Karpas-422 (cell line): ENCODE measurements around the gene CYYR1. TPM values are rescaled to one million over a fixed set of nuclear protein-coding genes. Genes with fewer than 3 reads are reported as not detected.

ENCODE experiments used
- DNase-seq: peaks from one replicate; pipeline ENCODE4 v3.0.0-alpha.2; 2015
- H2AFZ ChIP-seq: fragments of 200-600 bp; sonication (generic); 2 replicates; pipeline ENCODE4 v1.6.1; 2014; ENCODE audit warnings: antibody characterized with exemption, low read length, mixed read lengths
- H3K27ac ChIP-seq: fragments of 200-600 bp; sonication (generic); 2 replicates; pipeline ENCODE4 v1.5.1; 2014; ENCODE audit warnings: mild to moderate bottlenecking, low read length, moderate library complexity
- H3K27me3 ChIP-seq: fragments of 200-600 bp; sonication (generic); 2 replicates; pipeline ENCODE4 v1.6.1; 2014; ENCODE audit warnings: low read length, mixed read lengths
- H3K36me3 ChIP-seq: fragments of 200-600 bp; sonication (generic); 2 replicates; pipeline ENCODE4 v1.6.1; 2014; ENCODE audit warnings: low read length, mixed read lengths; ENCODE audit not compliant: insufficient read depth
- H3K4me1 ChIP-seq: fragments of 200-600 bp; sonication (generic); 2 replicates; pipeline ENCODE4 v1.6.1; 2014; ENCODE audit warnings: mild to moderate bottlenecking, low read length, mixed read lengths
- H3K4me2 ChIP-seq: fragments of 200-600 bp; sonication (generic); 2 replicates; pipeline ENCODE4 v1.6.1; 2014; ENCODE audit warnings: low read length, low read depth, mild to moderate bottlenecking; ENCODE audit not compliant: poor library complexity, severe bottlenecking
- H3K4me3 ChIP-seq: fragments of 200-600 bp; sonication (generic); 2 replicates; pipeline ENCODE4 v1.5.1; 2014; ENCODE audit warnings: mild to moderate bottlenecking, antibody characterized with exemption, low read length, mixed read lengths
- H3K79me2 ChIP-seq: fragments of 200-600 bp; sonication (generic); 2 replicates; pipeline ENCODE4 v1.6.1; 2014; ENCODE audit warnings: mild to moderate bottlenecking, low read length, mixed read lengths
- H3K9ac ChIP-seq: fragments of 200-600 bp; sonication (generic); 2 replicates; pipeline ENCODE4 v1.6.0; 2014; ENCODE audit warnings: low read length
- H3K9me2 ChIP-seq: fragments of 200-600 bp; sonication (generic), shearing (Covaris generic); replicated peaks from 2 replicates; pipeline ENCODE4 v1.6.0; 2014; ENCODE audit warnings: mild to moderate bottlenecking, low read length, moderate library complexity; ENCODE audit not compliant: insufficient read depth
- H3K9me3 ChIP-seq: fragments of 300-700, 200-600 bp; sonication (generic); 2 replicates; pipeline ENCODE4 v1.6.1; 2014; ENCODE audit warnings: low read length, mixed read lengths
- H4K20me1 ChIP-seq: fragments of 200-600 bp; sonication (generic); 2 replicates; pipeline ENCODE4 v1.6.1; 2014; ENCODE audit warnings: mild to moderate bottlenecking, antibody characterized with exemption, low read length, low read depth; ENCODE audit not compliant: insufficient read depth
- total RNA-seq: library from RNA; depleted of rRNA; stranded (reverse); fragments of >200 nt; shearing (Covaris generic); gene quantifications from 2 replicates; pipeline ENCODE4 v1.2.3, GENCODE V29; 2014; ENCODE audit warnings: low replicate concordance; rRNA removed

CYYR1 gene
- not detected in 2 replicates for total RNA-seq

DNA sequence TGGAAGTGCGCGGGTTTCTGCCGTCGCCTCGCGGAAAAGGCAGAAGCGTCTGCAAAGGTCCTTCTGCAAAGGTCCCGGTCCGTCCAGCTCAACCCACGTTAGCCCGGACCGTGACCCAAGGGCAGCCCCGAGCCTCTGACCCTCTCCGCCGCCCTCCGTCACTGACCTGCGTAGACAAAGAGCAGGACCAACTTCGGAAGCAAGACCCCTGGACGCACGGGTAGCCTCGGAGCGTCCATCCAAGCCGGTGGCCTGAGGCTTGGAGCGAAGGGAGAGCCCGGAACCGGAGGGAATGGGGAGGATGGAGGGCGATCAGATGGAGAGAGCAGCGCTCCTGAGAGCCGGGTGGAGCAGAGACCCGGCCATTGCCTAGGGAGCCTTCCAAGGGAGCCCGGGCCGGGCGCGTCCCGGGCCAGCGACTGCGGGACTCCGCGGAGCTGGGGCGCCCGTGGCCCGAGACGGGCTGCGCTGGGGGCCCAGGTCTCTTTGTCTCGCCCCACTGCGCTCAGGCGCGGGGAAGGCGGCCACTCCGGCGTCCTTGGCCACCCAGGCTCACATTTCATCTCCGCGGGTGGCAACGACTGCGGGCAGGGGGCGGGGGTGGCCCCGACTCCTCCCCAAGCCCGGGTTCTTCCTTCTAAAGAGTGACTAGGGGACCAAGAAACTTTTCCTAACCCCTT lies at the start of gene CYYR1:
Gene CYYR1, minus strand, starts transcription at position 585 of the 680 bp plus-strand sequence. Its CDS starts 346 bp downstream, at position 239.
- no peaks in the 10 kb centered on the region for H3K9me2 ChIP-seq
- H2AFZ ChIP-seq: no peak within 1 kb of the TSS
- peaks cover 43% of the 10 kb centered on the region for H3K9me3 ChIP-seq
- H3K36me3 ChIP-seq: no peaks in the 10 kb centered on the region
- H3K9ac ChIP-seq: no peak within 1 kb of the TSS
- no peaks in the 10 kb centered on the region for H4K20me1 ChIP-seq
- H3K4me2 ChIP-seq: no peak within 1 kb of the TSS
- H3K27me3 ChIP-seq: no peaks in the 10 kb centered on the region
- no peak for DNase-seq
- H3K27ac ChIP-seq: no peak within 1 kb of the TSS
- no peaks in the 10 kb centered on the region for H3K79me2 ChIP-seq
- H3K4me3 ChIP-seq: no peak within 1 kb of the TSS
- no peaks in the 10 kb centered on the region for H3K4me1 ChIP-seq

DNA sequence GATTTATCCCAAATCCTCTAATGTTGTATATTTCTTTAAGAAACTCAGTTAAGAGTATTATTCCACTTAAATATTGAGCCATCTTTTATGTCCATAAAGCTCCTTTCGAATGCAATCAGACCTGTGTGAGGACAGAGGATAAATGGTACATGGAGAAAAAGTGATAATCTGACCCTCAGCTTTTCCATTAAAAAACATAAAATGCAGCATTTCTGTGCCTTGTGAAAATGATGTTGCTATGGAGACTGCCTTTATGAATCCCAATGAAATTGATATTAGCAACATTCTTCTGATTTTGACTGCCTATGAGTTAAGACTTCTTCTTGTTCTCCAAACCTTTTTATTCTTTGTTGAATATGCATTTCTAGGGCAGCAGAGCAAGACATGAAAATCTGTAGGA lies 44.1 kb upstream of the CYYR1 start:
- H3K27me3 ChIP-seq: no peaks in the 10 kb centered on the region
- no peaks in the 10 kb centered on the region for H3K4me1 ChIP-seq
- no peak overlapping the region for H3K4me2 ChIP-seq
- no peak overlapping the region for H3K4me3 ChIP-seq
- H3K36me3 ChIP-seq: no peaks in the 10 kb centered on the region
- DNase-seq: no peak
- H3K9ac ChIP-seq: no peak overlapping the region
- no peak overlapping the region for H3K27ac ChIP-seq
- no peaks in the 10 kb centered on the region for H4K20me1 ChIP-seq
- peaks cover 21% of the 10 kb centered on the region for H3K9me3 ChIP-seq
- no peaks in the 10 kb centered on the region for H3K79me2 ChIP-seq
- no peaks in the 10 kb centered on the region for H3K9me2 ChIP-seq
- no peak overlapping the region for H2AFZ ChIP-seq

DNA sequence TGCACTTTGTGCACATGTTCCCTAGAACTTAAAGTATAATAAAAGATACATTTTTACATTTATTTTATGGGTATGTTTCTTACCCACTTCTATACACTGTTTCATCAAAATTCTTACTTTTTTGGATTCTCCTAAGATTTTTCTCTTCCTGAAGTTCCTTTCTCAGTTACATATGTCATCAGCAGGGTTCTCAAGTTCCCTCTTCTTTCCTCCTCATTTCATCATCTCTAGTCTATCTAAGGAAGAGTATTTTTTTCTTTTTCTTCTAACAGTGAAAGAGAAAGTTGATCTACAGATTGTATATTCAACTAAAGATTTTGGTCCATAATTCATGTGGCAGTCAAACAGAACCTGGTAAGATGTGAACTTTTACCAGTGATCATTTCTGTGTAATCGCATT lies 41.2 kb upstream of the CYYR1 start:
- H3K27me3 ChIP-seq: no peaks in the 10 kb centered on the region
- no peak overlapping the region for H3K4me3 ChIP-seq
- H3K9ac ChIP-seq: no peak overlapping the region
- H3K9me3 ChIP-seq: peaks cover 25% of the 10 kb centered on the region
- H3K9me2 ChIP-seq: no peaks in the 10 kb centered on the region
- H3K36me3 ChIP-seq: no peaks in the 10 kb centered on the region
- H3K4me1 ChIP-seq: no peaks in the 10 kb centered on the region
- H2AFZ ChIP-seq: no peak overlapping the region
- no peak overlapping the region for H3K27ac ChIP-seq
- H4K20me1 ChIP-seq: no peaks in the 10 kb centered on the region
- DNase-seq: no peak
- H3K4me2 ChIP-seq: no peak overlapping the region
- no peaks in the 10 kb centered on the region for H3K79me2 ChIP-seq

DNA sequence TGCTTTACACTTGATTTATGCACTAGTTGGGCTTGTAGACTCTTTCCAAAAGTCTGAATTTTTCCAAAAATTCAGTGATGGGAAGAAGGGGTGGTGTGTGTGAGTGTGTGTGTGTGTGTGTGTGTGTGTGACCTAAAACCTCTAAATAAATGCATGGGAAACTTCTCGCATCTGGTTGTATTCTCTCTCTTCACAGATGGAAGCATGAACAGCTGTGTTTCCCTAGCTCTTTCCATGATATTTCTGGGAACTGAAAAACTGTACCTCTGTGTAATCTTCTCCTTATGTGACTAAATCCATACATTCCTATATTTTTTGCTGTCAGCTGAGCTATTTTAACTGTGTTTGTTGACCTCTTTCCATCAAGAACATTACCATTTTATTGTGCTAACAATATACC lies 26.2 kb upstream of the CYYR1 start:
- no peak overlapping the region for H3K9ac ChIP-seq
- no peak overlapping the region for H3K4me2 ChIP-seq
- H3K9me2 ChIP-seq: no peaks in the 10 kb centered on the region
- peaks cover 16% of the 10 kb centered on the region for H3K9me3 ChIP-seq
- H4K20me1 ChIP-seq: no peaks in the 10 kb centered on the region
- no peak overlapping the region for H2AFZ ChIP-seq
- DNase-seq: no peak
- no peaks in the 10 kb centered on the region for H3K79me2 ChIP-seq
- H3K36me3 ChIP-seq: no peaks in the 10 kb centered on the region
- no peaks in the 10 kb centered on the region for H3K4me1 ChIP-seq
- H3K27me3 ChIP-seq: no peaks in the 10 kb centered on the region
- H3K27ac ChIP-seq: no peak overlapping the region
- H3K4me3 ChIP-seq: no peak overlapping the region

DNA sequence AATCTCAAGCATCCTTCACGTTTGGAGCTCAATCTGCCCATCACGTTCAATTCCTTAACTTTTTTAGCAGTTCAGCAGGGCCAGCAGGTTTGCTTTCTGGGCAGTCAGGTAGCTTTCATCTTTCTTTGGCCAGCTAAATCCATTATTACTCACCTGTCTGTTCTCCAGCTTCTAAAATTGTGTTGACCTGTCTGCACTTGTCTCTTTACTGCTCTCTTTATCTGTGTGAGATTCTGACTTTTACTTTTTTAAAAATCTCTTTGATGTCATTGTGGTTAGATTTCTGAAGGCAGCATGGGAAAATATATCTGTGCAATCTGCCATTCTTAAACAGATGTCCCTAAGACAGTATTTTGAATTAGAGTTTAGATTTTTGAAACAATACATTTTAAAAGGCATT lies 24.9 kb upstream of the CYYR1 start:
- Histone ChIP-seq H4K20me1 (no peaks in the 10 kb centered on the region), H3K9me2 (no peaks in the 10 kb centered on the region), H2AFZ (no peak overlapping the region), H3K4me3 (no peak overlapping the region), H3K4me2 (no peak overlapping the region), H3K27me3 (no peaks in the 10 kb centered on the region), H3K9me3 (peaks cover 19% of the 10 kb centered on the region), H3K36me3 (no peaks in the 10 kb centered on the region), H3K79me2 (no peaks in the 10 kb centered on the region), H3K27ac (no peak overlapping the region), H3K9ac (no peak overlapping the region), H3K4me1 (no peaks in the 10 kb centered on the region)
- no peak for DNase-seq

DNA sequence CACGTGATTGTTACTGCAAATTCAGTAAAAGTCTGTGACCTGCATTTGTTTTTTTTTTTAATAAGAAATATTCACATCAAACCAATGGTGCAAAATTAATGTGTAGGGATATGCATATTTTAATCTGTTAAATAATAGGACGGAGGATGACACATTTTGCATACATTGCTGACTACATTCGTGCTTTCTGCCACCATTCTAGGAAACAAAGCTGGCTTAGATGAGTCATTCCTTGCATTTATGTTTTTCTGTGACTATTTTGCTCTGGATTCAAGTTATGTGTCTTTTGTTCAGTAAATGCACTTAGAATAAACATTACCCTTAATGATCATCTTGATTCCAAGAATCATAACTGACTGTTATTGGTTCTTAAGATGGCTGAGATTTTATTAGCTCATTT lies 23.9 kb upstream of the CYYR1 start:
- H2AFZ ChIP-seq: no peak overlapping the region
- H3K4me1 ChIP-seq: no peaks in the 10 kb centered on the region
- H3K36me3 ChIP-seq: no peaks in the 10 kb centered on the region
- peaks cover 23% of the 10 kb centered on the region for H3K9me3 ChIP-seq
- no peaks in the 10 kb centered on the region for H3K9me2 ChIP-seq
- H3K9ac ChIP-seq: no peak overlapping the region
- DNase-seq: no peak
- no peaks in the 10 kb centered on the region for H3K79me2 ChIP-seq
- no peak overlapping the region for H3K27ac ChIP-seq
- no peak overlapping the region for H3K4me3 ChIP-seq
- no peak overlapping the region for H3K4me2 ChIP-seq
- H3K27me3 ChIP-seq: no peaks in the 10 kb centered on the region
- no peaks in the 10 kb centered on the region for H4K20me1 ChIP-seq

DNA sequence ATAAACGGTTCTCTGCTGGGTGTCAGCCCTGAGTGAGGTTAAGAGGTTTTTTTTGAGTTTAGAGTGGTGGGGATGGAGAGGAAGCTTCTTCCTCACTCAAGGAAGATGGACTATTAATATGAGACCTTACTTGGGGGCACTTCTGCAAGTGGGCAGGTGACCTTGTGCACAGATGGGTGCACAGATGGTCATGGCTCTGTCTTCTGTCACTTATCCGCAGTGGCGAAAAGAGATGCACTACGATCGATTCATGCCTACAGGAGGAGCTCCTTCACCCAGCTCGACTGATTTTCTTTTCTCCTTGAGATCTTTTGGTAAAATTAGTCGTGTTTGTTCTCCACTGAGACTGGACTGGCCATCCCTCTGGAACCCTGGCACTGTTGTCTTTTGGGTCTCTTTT lies 22.9 kb upstream of the CYYR1 start:
- no peak for DNase-seq
- Histone ChIP-seq H3K4me3 (no peak overlapping the region), H3K9me2 (no peaks in the 10 kb centered on the region), H3K4me1 (no peaks in the 10 kb centered on the region), H2AFZ (no peak overlapping the region), H3K9ac (no peak overlapping the region), H3K9me3 (peaks cover 28% of the 10 kb centered on the region), H4K20me1 (no peaks in the 10 kb centered on the region), H3K79me2 (no peaks in the 10 kb centered on the region), H3K27me3 (no peaks in the 10 kb centered on the region), H3K4me2 (no peak overlapping the region), H3K27ac (no peak overlapping the region), H3K36me3 (no peaks in the 10 kb centered on the region)

DNA sequence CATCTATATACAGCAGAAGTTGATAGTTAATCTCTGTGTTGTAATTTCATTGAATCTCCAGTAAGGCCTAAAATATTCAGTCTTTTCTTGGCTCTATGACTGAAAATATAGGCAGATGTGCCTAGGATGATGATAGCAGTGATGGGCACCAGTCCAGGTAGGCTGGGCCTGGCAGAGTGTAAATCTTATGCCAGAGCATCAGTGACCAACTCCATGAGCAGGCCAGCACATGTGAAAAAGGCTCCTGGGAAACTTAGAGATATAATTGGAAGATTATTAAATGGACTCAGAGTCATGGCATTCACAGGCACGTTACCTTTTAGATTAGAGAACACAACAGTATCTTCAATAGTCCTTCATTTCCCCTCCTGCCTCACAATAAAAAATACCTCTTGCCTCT lies 20.7 kb upstream of the CYYR1 start:
- Histone ChIP-seq H3K4me3 (no peak overlapping the region), H3K27me3 (no peaks in the 10 kb centered on the region), H4K20me1 (no peaks in the 10 kb centered on the region), H3K9me3 (peaks cover 33% of the 10 kb centered on the region), H3K4me2 (no peak overlapping the region), H3K9ac (no peak overlapping the region), H3K36me3 (no peaks in the 10 kb centered on the region), H2AFZ (no peak overlapping the region), H3K27ac (no peak overlapping the region), H3K79me2 (no peaks in the 10 kb centered on the region), H3K4me1 (no peaks in the 10 kb centered on the region), H3K9me2 (no peaks in the 10 kb centered on the region)
- DNase-seq: no peak
